PFSK-1 (cell line): Measurements from ENCODE around the gene TLK1.

Experiments
- FOXP2 ChIP-seq: optimal IDR thresholded peaks from 2 replicates; pipeline ENCODE3; 2011; ENCODE audit warnings: borderline replicate concordance, control low read depth, inconsistent platforms; ENCODE audit not compliant: insufficient read depth; ENCODE audit errors: extremely low read length, extremely low read depth
- TAF1 ChIP-seq: IDR thresholded peaks from 2 replicates; pipeline ENCODE4 v1.6.1; 2012; ENCODE audit warnings: low read length, control low read depth, borderline replicate concordance; ENCODE audit not compliant: insufficient read depth

GRCh38 chr2:171008550-171009205 is 152.0 kb downstream of the TLK1 start:
- no peak for TF ChIP-seq FOXP2
- TF ChIP-seq TAF1, result no peak
